Upper lobe of left lung (tissue), 4 donors: Measurements from ENCODE around the gene TMEM97.

Experiments
- POLR2A ChIP-seq, 4 donors: fragments of 450-650 bp; IDR thresholded peaks; one replicate each; pipeline ENCODE4 v1.5.1; 2016 to 2017; ENCODE audit warnings: antibody characterized with exemption in 4 of 4, mild to moderate bottlenecking in 2 of 4
- POLR2AphosphoS5 ChIP-seq, 2 donors: sonication (generic); formaldehyde crosslinking; IDR thresholded peaks; one replicate each; pipeline ENCODE4 v1.5.1; 2017; ENCODE audit warnings: antibody characterized with exemption in 2 of 2
- TF ChIP-seq, protein P1 (sequence below), 6 experiments: fragments of 450-650 bp in 4 of 6; fragments of 200-600 bp in 2 of 6; sonication (generic) in 2 of 6; IDR thresholded peaks; one replicate each; pipeline ENCODE4 v1.5.1; 2016 to 2019; ENCODE audit warnings: antibody characterized with exemption in 6 of 6

DNA sequence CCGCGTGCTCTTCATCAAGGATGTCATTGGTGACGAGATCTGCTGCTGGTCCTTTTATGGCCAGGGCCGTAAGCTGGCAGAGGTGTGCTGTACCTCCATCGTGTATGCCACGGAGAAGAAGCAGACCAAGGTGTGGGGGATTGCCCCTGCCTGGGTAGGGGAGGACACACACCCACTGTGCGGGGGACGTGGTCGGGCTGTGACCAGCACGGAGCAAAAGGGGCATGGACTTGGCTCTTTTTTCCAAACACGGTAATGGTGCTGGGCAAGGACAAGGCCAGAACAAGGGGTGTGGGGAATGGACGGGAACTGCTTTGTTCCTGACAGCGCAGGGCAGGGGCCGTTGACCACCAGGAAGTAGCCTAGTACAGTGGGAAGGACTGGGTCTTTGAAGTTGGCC, 23.3 kb downstream of the TMEM97 start:
- TF ChIP-seq, protein P1, sequence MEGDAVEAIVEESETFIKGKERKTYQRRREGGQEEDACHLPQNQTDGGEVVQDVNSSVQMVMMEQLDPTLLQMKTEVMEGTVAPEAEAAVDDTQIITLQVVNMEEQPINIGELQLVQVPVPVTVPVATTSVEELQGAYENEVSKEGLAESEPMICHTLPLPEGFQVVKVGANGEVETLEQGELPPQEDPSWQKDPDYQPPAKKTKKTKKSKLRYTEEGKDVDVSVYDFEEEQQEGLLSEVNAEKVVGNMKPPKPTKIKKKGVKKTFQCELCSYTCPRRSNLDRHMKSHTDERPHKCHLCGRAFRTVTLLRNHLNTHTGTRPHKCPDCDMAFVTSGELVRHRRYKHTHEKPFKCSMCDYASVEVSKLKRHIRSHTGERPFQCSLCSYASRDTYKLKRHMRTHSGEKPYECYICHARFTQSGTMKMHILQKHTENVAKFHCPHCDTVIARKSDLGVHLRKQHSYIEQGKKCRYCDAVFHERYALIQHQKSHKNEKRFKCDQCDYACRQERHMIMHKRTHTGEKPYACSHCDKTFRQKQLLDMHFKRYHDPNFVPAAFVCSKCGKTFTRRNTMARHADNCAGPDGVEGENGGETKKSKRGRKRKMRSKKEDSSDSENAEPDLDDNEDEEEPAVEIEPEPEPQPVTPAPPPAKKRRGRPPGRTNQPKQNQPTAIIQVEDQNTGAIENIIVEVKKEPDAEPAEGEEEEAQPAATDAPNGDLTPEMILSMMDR (IDR thresholded peaks at IDR 0.05) = no peak
- no peak for TF ChIP-seq POLR2AphosphoS5 (IDR thresholded peaks at IDR 0.05)
- no peak for TF ChIP-seq POLR2A (IDR thresholded peaks at IDR 0.05)
